IPS-18a (cell line): Measurements from ENCODE around the gene FOXC2.

ENCODE experiments used
- H3K27ac ChIP-seq: one replicate; pipeline ENCODE4 v1.5.1; 2013; ENCODE audit warnings: low read length
- H3K27me3 ChIP-seq: one replicate; pipeline ENCODE4 v1.6.1; 2013; ENCODE audit warnings: mild to moderate bottlenecking, low read length; ENCODE audit not compliant: control insufficient read depth, insufficient read depth
- H3K36me3 ChIP-seq: one replicate; pipeline ENCODE4 v1.6.1; 2013; ENCODE audit warnings: low read depth, low read length; ENCODE audit not compliant: control insufficient read depth
- H3K4me1 ChIP-seq: one replicate; pipeline ENCODE4 v1.6.1; 2013; ENCODE audit warnings: low read depth, low read length; ENCODE audit not compliant: control insufficient read depth
- H3K4me3 ChIP-seq: one replicate; pipeline ENCODE4 v1.5.1; 2013; ENCODE audit warnings: low read length
- H3K9ac ChIP-seq: one replicate; pipeline ENCODE4 v1.6.1; 2013; ENCODE audit warnings: mild to moderate bottlenecking, low read length, moderate library complexity
- H3K9me3 ChIP-seq: one replicate; pipeline ENCODE4 v1.6.1; 2013; ENCODE audit warnings: low read depth, low read length; ENCODE audit not compliant: control insufficient read depth

The FOXC2 gene

GRCh38 chr16:86571530-86571915 lies 4.9 kb downstream of the FOXC2 start:
- no peak overlapping the region for H3K4me3 ChIP-seq

GRCh38 chr16:86572041-86572521 lies 5.5 kb downstream of the FOXC2 start:
- Histone ChIP-seq H3K9ac (no peak overlapping the region), H3K4me1 (peaks cover 27% of the 10 kb centered on the region), H3K36me3 (no peaks in the 10 kb centered on the region), H3K9me3 (no peaks in the 10 kb centered on the region), H3K4me3 (no peak overlapping the region), H3K27ac (no peak overlapping the region), H3K27me3 (peaks cover 100% of the 10 kb centered on the region)

More at GRCh38 chr16:86571530-86571915, 4.9 kb downstream of the FOXC2 start:
- Histone ChIP-seq H3K27me3 (peaks cover 99% of the 10 kb centered on the region), H3K27ac (no peak overlapping the region), H3K36me3 (no peaks in the 10 kb centered on the region), H3K4me1 (peaks cover 21% of the 10 kb centered on the region), H3K9ac (no peak overlapping the region), H3K9me3 (no peaks in the 10 kb centered on the region)

GRCh38 chr16:86572606-86573005 lies 6.0 kb downstream of the FOXC2 start:
- Histone ChIP-seq H3K27me3 (peaks cover 100% of the 10 kb centered on the region), H3K4me1 (peaks cover 32% of the 10 kb centered on the region), H3K36me3 (no peaks in the 10 kb centered on the region), H3K27ac (no peak overlapping the region), H3K4me3 (no peak overlapping the region), H3K9ac (no peak overlapping the region), H3K9me3 (no peaks in the 10 kb centered on the region)

GRCh38 chr16:86573215-86573614 lies 6.6 kb downstream of the FOXC2 start:
- Histone ChIP-seq H3K27me3 (peaks cover 100% of the 10 kb centered on the region), H3K9ac (no peak overlapping the region), H3K4me1 (peaks cover 38% of the 10 kb centered on the region), H3K27ac (no peak overlapping the region), H3K9me3 (no peaks in the 10 kb centered on the region), H3K36me3 (no peaks in the 10 kb centered on the region), H3K4me3 (no peak overlapping the region)

GRCh38 chr16:86573646-86574508 lies 7.2 kb downstream of the FOXC2 start:
- H3K27ac ChIP-seq, result no peak overlapping the region

GRCh38 chr16:86574646-86575045 lies 8.0 kb downstream of the FOXC2 start:
- Histone ChIP-seq H3K9me3 (no peaks in the 10 kb centered on the region), H3K36me3 (no peaks in the 10 kb centered on the region), H3K4me1 (peaks cover 44% of the 10 kb centered on the region), H3K9ac (no peak overlapping the region), H3K27ac (no peak overlapping the region), H3K27me3 (peaks cover 100% of the 10 kb centered on the region), H3K4me3 (no peak overlapping the region)

More at GRCh38 chr16:86573646-86574508, 7.2 kb downstream of the FOXC2 start:
- Histone ChIP-seq H3K9me3 (no peaks in the 10 kb centered on the region), H3K4me3 (no peak overlapping the region), H3K4me1 (peaks cover 41% of the 10 kb centered on the region), H3K9ac (no peak overlapping the region), H3K27me3 (peaks cover 100% of the 10 kb centered on the region), H3K36me3 (no peaks in the 10 kb centered on the region)

GRCh38 chr16:86575095-86575685 lies 8.6 kb downstream of the FOXC2 start:
- Histone ChIP-seq H3K27ac (no peak overlapping the region), H3K27me3 (peaks cover 100% of the 10 kb centered on the region), H3K9ac (no peak overlapping the region), H3K4me1 (peaks cover 44% of the 10 kb centered on the region), H3K36me3 (no peaks in the 10 kb centered on the region), H3K9me3 (no peaks in the 10 kb centered on the region), H3K4me3 (peak overlapping the region; percentile 62)

GRCh38 chr16:86575754-86576557 lies 9.3 kb downstream of the FOXC2 start:
- peaks cover 100% of the 10 kb centered on the region for H3K27me3 ChIP-seq
- peak overlapping the region; percentile 62 for H3K4me3 ChIP-seq
- H3K27ac ChIP-seq, result no peak overlapping the region
- H3K9me3 ChIP-seq, result no peaks in the 10 kb centered on the region
- no peaks in the 10 kb centered on the region for H3K36me3 ChIP-seq
- H3K9ac ChIP-seq, result no peak overlapping the region
- H3K4me1 ChIP-seq, result peaks cover 38% of the 10 kb centered on the region

GRCh38 chr16:86576591-86577313 lies 10.1 kb downstream of the FOXC2 start:
- Histone ChIP-seq H3K36me3 (no peaks in the 10 kb centered on the region), H3K4me3 (peak overlapping the region; percentile 62), H3K27ac (no peak overlapping the region), H3K9ac (no peak overlapping the region), H3K4me1 (peaks cover 34% of the 10 kb centered on the region), H3K27me3 (peaks cover 100% of the 10 kb centered on the region), H3K9me3 (no peaks in the 10 kb centered on the region)

GRCh38 chr16:86577314-86577971 lies 10.8 kb downstream of the FOXC2 start:
- Histone ChIP-seq H3K27ac (no peak overlapping the region), H3K9ac (no peak overlapping the region), H3K9me3 (no peaks in the 10 kb centered on the region), H3K27me3 (peaks cover 100% of the 10 kb centered on the region), H3K36me3 (no peaks in the 10 kb centered on the region), H3K4me1 (peaks cover 34% of the 10 kb centered on the region), H3K4me3 (peak overlapping the region; percentile 62)
